22Rv1 (cell line): Measurements from ENCODE around the gene PDSS1.

Source experiments
- ZFX ChIP-seq: fragments of 450-650 bp; IDR thresholded peaks from 2 replicates; pipeline ENCODE4 v1.6.1; 2017; ENCODE audit warnings: antibody characterized with exemption, borderline replicate concordance
- TF ChIP-seq, protein P1 (sequence below): fragments of 450-650 bp; IDR thresholded peaks from 2 replicates; pipeline ENCODE4 v1.5.1; 2017; ENCODE audit warnings: mild to moderate bottlenecking

DNA sequence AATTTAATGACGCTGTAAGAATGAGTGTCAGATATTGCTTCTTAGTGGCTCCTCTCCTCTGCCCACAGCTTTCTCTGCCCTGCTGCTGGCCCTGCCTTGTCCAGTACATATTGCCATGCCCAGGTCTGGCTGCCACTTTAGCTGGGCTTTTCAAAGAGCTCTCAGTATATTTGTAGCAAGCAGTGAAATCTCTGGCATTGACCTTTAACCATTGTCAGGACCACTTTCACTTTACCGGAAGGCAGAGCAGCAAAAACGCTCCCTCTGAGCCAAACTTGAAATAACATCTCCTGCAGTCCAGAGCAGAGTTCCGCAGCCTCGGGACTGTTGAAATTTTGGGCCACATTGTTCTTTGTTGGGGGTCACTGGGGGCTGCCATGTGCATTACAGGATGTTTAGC lies 13.8 kb downstream of the PDSS1 start:
- TF ChIP-seq, protein P1, sequence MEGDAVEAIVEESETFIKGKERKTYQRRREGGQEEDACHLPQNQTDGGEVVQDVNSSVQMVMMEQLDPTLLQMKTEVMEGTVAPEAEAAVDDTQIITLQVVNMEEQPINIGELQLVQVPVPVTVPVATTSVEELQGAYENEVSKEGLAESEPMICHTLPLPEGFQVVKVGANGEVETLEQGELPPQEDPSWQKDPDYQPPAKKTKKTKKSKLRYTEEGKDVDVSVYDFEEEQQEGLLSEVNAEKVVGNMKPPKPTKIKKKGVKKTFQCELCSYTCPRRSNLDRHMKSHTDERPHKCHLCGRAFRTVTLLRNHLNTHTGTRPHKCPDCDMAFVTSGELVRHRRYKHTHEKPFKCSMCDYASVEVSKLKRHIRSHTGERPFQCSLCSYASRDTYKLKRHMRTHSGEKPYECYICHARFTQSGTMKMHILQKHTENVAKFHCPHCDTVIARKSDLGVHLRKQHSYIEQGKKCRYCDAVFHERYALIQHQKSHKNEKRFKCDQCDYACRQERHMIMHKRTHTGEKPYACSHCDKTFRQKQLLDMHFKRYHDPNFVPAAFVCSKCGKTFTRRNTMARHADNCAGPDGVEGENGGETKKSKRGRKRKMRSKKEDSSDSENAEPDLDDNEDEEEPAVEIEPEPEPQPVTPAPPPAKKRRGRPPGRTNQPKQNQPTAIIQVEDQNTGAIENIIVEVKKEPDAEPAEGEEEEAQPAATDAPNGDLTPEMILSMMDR = no peak
- TF ChIP-seq ZFX = no peak
